Embryonic facial prominence (tissue), 1 donor: ENCODE results near the gene BIRC2.

Source experiments
- DNase-seq: peaks from one replicate; pipeline ENCODE4 v3.0.0-alpha.2; 2016; ENCODE audit errors: extremely low spot score

Gene BIRC2

DNA sequence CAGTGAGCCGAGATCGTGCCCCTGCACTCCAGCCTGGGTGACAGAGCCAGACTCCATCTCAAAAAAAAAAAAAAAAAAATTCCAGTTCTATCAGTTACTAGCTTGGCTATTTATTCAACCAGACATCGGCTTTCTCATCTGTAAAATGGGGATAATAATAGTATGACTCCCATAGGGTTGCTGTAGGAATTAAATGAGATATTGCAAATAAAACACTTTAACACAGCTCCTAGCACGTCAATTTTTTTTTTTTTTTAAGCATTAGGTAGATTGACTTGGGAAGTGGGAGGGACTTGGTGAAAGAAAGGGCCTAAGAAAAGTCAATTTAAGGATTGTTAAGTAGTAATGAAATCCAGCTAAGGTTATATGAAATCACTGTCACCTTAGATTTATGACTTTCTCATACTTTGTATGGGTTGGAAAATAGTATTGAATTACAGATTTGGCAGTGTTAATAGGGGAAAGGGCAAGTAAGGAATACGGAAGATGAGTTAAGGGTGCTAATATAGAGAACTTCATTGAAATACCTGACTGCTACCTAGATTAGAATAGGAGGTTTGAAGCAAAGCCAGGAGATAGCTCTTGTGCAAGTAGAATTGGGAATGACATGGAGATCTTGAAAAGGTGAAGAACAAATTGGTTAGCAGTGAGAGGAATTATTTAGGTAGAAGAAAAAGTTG, 28.8 kb downstream of the BIRC2 start:
- no peak for DNase-seq

DNA sequence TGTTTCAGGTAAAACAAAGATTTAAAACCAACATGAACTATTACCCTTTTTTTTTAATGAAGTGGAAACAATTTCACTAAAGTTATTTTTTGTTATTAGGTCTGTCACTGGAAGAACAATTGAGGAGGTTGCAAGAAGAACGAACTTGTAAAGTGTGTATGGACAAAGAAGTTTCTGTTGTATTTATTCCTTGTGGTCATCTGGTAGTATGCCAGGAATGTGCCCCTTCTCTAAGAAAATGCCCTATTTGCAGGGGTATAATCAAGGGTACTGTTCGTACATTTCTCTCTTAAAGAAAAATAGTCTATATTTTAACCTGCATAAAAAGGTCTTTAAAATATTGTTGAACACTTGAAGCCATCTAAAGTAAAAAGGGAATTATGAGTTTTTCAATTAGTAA, 30.9 kb downstream of the BIRC2 start:
- no peak for DNase-seq

DNA sequence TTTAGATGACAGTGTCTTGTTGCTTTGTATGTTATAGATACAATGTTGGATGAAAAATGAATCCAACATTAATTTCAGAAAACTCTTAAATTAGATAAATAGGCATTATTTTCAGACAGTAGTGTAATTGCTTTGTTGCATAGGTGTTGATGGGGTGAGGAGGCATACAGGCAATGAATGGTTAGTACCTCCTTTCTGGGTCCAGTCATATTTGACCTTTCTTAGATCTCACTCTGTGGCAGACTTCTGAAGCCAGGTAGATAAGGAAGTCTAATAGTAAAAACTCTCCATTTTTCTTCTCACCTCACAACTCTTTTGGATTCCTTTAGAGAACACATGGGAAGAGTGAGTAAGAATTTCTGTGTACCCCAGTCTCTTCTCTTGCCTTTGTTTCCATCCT, 31.8 kb downstream of the BIRC2 start:
- DNase-seq, result no peak

DNA sequence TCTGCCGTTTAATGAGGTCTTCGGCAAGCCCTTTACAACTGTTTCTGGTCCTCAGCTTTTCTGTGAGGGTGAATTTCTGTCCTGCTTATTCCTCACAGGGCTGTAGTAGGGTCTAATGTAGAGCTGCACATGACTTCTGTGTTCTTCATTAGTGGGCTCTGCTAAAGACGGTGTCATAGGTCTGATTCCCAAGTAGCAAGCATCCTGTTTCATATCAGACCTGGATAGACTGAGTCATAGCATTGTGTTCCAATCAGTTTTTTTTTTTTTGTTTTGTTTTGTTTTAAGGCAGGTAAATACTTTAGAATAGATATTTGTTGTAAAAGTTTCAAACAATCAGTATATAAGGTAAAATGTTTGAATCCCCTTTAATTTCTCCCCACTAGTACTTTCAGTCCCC, 35.4 kb downstream of the BIRC2 start:
- no peak for DNase-seq

DNA sequence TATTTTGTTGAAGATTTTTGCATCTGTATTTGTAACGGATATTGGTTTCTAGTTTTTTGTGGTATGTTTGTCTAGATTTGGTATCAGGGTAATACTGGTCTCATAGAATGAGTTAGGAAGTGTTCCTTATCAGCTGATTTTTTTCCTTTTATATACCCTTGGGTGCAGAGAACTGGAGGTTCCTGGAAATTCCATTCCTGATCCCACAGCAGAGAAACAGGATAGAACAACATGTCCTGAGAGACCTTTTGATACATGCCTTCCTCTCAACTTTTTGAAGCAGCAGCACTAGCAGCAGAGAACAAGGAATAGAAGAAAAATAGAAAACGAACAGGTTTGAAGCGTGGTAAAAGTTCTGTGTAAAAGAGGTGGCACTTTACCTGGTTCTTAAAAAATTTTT, 36.8 kb downstream of the BIRC2 start:
- no peak for DNase-seq

DNA sequence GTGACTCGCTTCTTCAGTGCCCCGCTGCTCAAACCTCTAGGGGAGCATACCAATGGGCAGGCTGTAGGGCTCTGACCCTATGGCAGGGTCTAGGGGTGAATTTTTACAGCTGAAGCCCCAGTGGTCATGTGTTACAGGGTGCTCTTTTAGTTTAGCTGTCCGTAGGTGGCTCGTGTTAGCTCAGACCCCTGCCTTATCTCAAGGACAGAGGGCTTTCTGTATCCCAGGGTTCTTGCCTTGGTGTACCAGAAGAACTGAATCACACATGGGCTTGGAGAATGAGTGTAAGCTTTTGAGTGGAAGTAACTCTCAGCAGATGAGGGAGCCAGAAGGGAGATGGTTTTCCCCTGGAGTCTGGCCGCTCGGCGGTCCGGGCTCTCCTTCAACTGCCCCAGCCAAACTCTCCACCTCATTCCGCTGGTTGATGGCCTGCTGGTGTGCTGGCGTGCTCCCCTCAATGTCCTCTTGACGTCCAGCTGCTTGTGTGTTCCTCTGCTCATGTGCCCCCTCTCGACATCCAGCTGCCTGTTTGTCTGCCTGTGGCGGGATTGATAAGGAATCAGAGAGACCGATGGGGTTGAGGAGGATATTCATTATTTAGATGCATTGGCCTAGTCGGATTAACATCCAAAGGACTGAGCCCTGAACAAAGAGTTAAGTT, 37.5 kb downstream of the BIRC2 start:
- no peak for DNase-seq

DNA sequence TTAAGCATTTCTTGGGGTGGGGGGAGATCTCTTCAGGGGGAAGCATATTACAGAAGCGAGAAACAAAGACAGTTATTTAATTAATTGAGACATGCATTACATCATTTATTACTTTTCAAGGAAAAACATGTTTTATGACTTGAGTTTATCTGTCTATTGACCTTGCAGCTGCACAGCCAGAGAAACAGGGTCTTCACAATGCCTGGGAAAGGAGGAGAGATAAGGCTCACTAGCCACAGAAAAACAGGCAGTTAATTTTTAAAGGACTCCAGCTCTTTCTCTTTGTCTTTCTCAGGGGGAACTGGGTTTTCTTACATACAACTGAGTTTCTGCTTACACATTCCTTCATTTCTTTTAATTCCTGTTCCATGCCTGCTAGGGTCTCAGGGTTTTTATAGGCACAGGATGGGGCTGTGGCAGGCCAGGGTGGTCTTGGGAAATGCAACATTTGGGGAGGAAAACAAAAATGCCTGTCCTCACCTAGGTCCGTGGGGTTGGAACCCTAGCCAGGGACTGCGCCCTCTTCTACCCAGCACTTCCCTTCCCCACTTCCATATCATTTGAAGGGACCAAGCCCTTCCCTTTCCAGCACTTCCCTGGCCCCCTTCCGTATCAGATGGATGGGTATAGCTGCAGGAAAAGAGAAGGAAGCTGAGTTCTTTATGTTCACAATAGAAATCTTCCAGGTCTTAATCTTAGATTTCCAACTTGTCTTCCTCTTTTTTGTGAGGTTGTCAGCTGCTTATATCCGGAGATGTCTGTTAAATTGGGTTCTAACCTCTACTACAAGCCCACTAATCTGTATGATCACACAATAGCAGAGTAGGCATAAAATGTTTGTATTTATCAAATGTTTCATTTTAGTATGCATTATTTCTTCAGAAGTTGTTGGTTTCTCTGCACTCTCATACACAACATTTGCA, 38.3 kb downstream of the BIRC2 start:
- DNase-seq, result no peak

DNA sequence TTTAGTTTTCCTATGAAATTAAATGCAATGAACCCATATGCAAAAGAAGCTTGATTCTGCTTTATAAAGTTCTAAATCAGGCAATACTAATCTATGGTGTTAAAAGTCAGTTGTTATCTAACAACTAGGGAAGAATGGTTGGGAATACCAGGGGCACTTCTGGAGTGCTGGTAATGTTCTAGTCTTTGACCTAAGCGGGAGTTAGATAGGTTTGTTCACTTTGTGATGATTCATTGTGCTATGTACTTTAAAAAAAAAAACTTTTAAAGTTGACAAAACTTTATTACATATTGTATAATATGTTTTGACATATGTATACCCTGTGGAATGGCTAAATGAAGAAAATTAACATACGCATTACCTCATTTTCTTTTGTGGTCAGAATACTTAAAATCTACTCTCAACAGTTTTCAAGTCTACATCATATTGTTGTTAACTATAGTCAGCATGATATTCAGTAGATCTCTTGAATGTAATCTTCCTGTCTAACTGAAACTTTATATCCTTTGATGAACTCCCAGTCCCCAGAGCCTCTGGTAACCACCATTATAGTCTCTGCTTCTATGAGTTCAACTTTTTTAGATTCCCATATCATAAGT, 39.2 kb downstream of the BIRC2 start:
- no peak for DNase-seq

DNA sequence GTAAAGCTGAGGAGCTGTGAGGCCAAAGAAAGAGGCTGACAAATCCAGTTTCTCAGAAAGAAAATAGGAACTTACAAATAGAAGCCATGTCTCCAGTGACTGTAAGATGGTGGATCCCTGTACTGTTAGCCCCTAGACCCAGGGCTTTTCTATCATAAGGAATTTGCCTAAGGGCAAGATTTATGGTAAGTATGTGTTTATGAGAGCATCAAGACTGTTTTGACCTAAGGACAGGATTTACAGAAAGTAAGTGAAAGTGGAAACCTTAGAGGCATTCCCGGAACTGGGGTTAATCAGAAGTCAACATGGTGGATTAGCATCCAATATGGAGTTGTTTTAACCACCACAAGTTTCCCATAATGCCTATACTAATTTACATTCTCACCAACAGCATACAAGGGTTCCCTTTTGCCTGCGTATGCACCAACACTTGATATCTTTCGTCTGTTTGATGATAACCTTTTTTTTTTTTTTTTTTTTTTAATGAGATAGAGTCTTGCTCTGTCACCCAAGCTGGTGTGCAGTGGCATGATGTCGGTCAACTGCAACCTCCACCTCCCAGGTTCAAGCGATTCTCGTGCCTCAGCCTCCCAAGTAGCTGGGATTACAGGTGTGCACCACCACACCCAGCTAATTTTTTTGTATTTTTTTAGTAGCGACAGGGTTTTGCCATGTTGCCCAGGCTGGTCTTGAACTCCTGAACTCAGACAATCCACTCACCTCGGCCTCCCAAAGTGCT, 40.2 kb downstream of the BIRC2 start:
- no peak for DNase-seq

DNA sequence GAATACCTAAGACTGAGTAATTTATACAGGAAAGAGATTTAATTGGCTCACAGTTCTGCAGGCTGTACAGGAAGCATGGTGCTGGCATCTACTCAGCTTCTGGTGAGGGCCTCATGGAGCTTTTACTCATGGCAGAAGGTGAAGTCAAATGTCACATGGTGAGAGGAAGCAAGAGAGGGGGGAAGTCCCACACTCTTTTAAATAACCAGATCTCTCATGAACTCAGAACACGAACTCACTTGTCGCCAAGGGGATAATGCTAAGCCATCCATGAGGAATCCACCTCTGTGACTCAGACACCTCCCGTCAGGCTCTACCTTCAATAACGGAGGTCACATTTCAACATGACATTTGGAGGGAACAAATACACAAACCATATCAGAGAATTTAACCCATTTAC, 42.2 kb downstream of the BIRC2 start:
- DNase-seq, result no peak

DNA sequence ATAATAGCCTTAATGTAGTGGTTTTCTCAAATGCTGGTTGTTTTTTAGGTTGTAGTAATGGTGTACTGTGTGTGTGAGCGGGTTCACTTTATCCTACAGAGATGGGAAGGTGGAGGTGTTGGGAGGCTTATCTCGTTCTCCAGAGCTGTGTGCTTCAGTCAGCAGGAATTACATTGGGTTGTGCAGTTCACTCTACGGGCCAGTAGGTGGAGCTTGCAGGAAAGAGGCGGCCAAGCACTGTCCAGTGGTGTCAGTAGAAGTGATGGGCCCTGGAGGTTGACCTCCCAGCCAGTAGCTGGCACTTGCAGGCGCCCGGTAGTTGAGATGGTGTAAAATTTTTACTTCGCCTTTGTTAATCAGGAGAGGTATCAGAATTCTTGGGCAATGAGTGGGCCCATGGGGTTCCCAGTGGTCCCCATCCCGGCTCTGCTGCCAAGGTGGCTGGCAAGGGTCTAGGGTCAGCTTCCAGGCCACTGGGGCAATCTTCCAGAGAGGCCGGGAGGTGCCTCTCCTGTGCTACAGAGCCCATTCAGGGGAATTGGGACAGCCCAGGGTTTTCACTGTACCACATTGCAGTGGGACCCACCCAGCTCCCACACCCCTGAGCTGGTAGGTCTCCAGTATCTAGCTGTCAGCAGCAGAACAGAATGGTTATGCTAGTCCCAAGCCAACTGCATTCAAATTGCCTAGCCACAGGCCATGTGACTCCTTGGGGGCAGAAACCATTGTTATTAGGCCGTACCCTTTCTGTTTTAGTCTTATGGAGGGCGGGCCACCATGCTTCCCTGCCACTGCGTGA, 43.9 kb downstream of the BIRC2 start:
- no peak for DNase-seq

DNA sequence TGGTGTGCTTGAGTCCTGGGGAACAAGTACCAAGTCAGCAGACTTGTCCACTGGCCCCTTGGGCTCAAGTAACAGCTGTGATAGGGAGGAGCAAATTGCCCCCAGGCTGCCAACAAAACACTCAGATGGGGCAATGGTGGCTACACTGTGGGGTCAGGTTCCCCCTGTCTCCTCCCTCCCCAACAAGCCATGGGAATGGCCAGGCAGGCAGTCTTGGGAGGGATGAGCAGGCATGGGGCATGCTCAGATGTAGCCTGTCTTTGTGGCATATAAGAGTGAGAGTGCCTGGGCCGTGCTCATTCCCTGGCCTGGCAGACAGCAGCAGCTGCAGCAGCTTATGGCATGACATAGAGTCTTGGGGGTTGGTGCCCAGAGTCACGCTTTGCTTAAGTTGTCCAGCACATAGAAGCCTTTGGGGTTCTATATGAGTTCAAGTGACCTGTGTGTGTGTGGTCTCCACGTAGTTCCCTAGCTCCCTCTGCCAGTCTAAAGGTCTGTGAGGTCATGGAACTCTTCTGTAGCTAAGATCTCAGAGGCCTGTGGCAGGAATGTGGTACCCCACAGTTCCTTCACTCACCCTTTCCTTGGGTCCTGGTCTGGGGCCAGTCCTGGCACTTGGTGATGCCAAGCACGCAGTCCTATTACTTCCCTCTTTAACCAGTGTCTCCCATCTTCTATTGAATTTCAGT, 44.7 kb downstream of the BIRC2 start:
- no peak for DNase-seq

DNA sequence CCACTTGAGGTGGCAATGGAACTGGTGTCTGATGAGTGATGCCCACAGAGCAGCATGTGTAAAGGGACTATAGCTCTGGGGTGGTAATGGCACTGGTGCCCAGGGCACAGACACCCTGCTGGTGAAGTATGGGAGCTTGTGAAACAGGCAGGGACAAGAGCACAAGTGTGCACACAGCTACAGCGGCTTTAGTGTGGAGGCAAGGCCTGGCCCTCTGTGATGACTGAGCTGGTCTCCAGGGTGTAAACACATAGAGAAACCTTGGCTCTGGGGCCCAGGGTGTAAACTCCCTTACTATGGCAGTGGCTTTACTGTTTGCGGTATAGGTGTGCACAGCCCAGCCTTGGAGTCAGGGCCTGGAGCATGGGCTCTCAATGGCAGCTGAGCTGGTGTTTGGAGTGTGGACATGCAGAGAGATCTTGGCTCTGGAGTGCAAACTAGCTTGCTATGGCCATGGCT, 46.3 kb downstream of the BIRC2 start:
- no peak for DNase-seq

DNA sequence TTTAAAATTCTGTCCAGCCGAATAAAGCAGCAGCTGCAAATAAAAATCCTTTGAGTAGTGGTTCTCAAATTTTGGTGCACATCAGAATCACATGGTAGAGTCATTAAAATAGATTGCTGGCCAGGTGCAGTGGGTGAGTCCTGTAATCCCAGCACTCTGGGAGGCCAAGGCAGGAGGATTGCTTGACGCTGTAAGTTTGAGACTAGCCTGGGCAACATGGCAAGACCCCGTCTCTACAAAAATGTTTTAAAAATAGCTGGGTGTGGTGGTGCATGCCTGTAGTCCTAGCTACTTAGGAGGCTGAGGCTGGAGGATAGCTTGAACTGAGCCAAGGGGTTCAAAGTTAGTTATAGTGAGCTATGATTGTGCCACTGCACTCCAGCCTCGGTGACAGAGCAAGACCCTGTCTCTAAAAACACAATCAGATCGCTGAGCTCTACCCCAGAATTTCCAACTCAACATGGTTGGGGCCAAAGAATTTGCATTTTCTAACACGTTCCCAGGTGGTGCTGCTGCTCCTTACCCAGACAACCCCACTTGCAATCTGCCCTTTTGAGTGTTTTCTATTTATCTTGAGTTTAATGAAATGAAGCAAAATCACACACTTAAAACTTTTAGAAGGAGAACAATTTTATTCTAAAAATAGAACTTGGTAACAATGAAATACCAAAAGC, 48.8 kb downstream of the BIRC2 start:
- DNase-seq, result no peak

DNA sequence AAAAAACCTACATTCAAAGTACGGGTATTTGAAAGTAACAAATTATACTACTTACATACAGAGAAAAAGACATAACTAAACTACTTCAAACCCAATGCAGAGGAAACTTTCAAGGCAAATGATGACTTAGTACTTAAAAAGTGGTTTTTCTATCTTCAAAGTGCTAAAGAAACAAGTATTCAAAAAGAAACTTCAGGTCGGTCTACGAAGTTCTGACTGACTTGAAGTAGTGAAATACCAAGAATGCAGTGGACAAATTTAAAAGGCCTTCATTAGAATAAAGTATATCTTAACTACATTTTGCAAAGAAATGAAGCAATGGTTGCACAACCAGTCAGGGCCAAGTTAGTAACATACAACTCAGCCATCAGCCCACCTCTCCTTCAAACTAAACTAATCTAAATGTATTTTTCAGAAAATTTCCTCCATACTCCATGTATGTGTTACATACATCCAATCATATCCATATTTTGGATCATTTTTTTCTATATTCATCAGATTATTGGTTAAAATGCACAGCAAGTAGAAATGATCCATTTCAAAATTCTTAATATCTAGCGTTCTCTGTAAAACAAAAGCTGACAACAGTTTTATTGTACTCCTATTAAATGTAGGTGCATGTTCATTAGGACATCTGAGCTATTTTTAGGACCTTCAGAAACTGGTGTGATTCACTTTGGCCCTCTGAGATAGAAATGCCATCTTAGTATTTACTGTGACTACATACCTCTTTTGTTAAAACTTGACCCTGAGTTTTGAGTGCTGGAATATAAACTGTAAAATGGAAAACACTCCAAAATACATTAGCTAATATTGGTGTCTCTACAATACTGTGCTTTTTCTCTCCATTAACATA, 49.9 kb downstream of the BIRC2 start:
- no peak for DNase-seq

DNA sequence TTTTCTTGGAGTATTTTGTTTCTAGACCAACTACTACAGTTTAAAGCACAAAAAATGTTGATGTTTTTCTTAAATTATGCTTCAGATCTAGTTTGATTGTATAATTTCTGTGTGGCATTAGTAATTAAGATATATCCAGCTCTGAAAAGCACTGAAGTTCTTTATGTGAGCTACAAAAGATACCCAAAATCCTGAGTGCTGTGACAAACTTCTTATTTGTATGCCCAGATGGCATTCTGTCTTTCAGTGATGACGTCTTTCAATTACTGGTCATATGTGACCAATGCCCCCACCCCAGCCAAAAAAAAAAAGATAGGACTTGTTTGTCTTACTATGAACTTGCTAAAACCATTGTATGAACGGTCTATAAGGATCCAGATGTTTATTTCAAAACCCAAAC, 51.3 kb downstream of the BIRC2 start:
- no peak for DNase-seq

DNA sequence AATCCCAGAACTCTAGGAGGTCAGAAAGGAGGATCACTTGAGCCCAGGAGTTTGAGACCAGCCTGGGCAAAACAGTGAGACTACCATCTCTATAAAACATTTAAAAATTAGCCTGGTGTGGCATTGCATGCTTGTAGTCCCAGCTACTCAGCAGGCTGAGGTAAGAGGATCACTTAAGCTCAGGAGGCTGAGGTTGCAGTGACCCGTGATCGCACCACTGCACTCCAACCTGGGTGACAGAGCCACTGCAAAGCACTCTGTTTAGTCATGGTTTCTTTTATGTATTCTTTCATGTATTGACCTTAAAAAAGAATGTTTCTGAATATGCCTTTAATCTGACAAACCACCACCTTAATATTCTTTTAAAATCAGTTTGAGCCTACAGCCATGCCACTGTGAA, 52.2 kb downstream of the BIRC2 start:
- no peak for DNase-seq

DNA sequence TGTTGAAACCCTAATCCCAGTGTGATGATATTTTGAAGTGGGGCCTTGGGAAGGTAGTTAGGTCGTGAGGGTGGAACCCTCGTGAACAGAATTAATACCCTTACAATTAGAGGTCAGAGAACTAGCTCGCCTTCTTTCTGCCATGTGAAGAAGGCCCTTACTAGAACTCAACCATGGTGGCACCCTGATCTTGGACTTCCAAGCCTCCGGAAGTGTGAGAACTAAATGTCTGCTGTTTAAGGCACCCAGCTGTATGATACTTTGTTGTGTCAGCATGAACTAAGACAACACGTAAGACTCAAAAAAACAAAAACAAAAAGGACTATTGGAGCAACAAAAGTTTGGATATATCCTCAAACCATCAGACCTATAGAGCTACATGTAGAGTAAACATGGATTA, 53.6 kb downstream of the BIRC2 start:
- DNase-seq, result no peak

DNA sequence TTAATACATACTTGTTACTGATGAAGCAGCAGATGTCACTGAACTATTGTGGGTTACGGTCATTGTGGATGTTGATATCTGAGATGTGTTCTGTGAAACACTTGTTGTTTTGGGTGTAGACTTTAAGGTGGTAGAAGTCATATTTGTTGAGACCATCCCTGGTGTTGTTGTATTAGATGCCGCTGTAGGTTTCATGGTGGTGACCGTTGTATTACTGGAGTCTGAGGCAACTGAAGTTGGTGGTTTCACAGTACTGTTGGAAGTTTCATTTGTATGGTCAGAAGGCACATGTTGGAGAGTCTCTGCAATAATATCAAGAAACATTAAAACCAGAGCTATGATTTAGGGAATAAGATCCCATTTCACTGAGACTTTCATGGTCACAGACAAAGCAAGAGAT, 54.9 kb downstream of the BIRC2 start:
- DNase-seq, result no peak
